Astrocyte of the spinal cord (primary cell): ENCODE data around the gene ENPP4.
A peak's percentile ranks its signal among the peaks of the same experiment; 100 is the strongest.
"Not testable (repeated sequence)": the region's sequence is repeated elsewhere in the genome, so short reads cannot be mapped to it uniquely, and the experiment has no call there.

ENCODE experiments used
- DNase-seq: peaks from one replicate; pipeline ENCODE4 v3.0.0; 2011; ENCODE audit warnings: low read depth, low spot score
- H3K4me3 ChIP-seq: 2 replicates; pipeline ENCODE4 v1.5.1; 2011; ENCODE audit warnings: low read depth, mild to moderate bottlenecking, low read length, moderate library complexity
- CTCF ChIP-seq: IDR thresholded peaks from 2 replicates; pipeline ENCODE4 v1.5.1; 2012; ENCODE audit warnings: low read depth, mild to moderate bottlenecking, low read length, inconsistent platforms
- in situ Hi-C: cut with HindIII; loops from 2 replicates; pipeline ENCODE4 v1.10.0; 2017; ENCODE audit warnings: low sequenced_read_pairs

ENPP4 gene

GRCh38 chr6:46129291-46129628, 529 bp upstream of the ENPP4 start:
- no peak for DNase-seq
- in situ Hi-C loops = no loop called here
- peak overlapping the region; percentile 57 for H3K4me3 ChIP-seq
- TF ChIP-seq CTCF = no peak

GRCh38 chr6:46130666-46131065, 877 bp downstream of the ENPP4 start:
- in situ Hi-C loops = no loop called here
- no peak overlapping the region for H3K4me3 ChIP-seq
- TF ChIP-seq CTCF = no peak

GRCh38 chr6:46131291-46131690, 1.5 kb downstream of the ENPP4 start:
- in situ Hi-C loops, H3K4me3 ChIP-seq, DNase-seq: not testable (repeated sequence)

More at GRCh38 chr6:46130666-46131065, 877 bp downstream of the ENPP4 start:
- DNase-seq = no peak

- TF ChIP-seq CTCF = no peak
- no peak overlapping the region for H3K4me3 ChIP-seq
- DNase-seq = no peak
- in situ Hi-C loops = no loop called here
Measured at GRCh38 chr6:46134216-46134615, 4.4 kb downstream of the ENPP4 start.

GRCh38 chr6:46135176-46135575, 5.4 kb downstream of the ENPP4 start:
- no peak overlapping the region for H3K4me3 ChIP-seq
- in situ Hi-C loops = no loop called here
- TF ChIP-seq CTCF = no peak
- DNase-seq = no peak

GRCh38 chr6:46136831-46137230, 7.0 kb downstream of the ENPP4 start:
- in situ Hi-C loops = no loop called here
- TF ChIP-seq CTCF = no peak
- H3K4me3 ChIP-seq = no peak overlapping the region
- DNase-seq = no peak

- no peak for TF ChIP-seq CTCF
- in situ Hi-C loops = no loop called here
- no peak overlapping the region for H3K4me3 ChIP-seq
- DNase-seq = no peak
Measured at GRCh38 chr6:46137387-46137786, 7.6 kb downstream of the ENPP4 start.
